Measurements from ENCODE around the gene MXRA8. TPM values are rescaled to one million over a fixed set of nuclear protein-coding genes. Genes with fewer than 3 reads are reported as not detected.

MXRA8 gene
- total RNA-seq, 1 experiment from 2014 or later, result 9.6 TPM

DNA sequence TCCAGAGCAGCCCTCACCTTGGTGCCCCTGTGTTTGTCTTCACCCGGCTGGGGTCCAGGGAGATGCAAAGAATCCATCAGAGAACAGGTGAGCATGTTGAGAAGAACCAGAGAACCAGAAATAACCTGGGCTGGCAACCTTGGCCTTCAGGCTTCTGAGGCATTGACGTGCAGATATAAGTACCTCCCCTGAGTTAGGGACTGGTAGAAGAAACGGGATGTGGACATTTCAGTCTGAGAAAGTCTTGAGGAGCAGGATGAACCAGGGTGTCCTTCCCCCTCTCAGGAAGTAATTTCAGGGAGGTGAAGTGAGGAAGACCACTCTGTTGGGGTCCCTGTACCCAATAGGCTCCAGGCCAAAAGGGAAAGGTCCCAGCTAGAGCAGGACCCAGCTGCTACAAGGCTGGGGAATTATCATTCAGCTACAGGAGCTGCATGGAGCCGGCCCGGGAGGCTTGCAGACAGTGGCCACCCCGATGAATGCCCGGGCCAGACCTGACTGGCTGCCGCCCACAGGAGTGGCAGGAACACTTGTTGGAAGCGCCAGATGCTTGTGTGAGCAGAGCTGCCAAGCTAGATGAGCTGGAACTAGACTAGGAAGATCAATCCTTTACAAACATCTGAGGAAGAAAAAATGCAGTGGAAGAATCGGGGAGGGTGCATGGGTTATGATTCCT is 18.3 kb upstream of the MXRA8 start:
- H3K4me1 Mint-ChIP-seq, result peaks cover 5 to 10% of the 10 kb centered on the region in 2 experiments
- Histone ChIP-seq H3K23ac (ENCODE audit: insufficient read length, low read depth, low read length) (no peak overlapping the region), H2BK12ac (ENCODE audit: insufficient read length, low read depth, low read length) (no peak overlapping the region), H3K56ac (ENCODE audit: insufficient read length, low read depth, low read length) (no peak overlapping the region), H4K5ac (ENCODE audit: insufficient read length, low read depth, low read length) (peak overlapping the region; percentile 40), H3K4me2 (ENCODE audit: insufficient read depth, insufficient read length, low read length) (no peak overlapping the region), H2BK120ac (ENCODE audit: low read depth, low read length, poor library complexity, severe bottlenecking) (no peak overlapping the region), H2BK5ac (ENCODE audit: insufficient read length, low read length) (no peak overlapping the region), H2AFZ (ENCODE audit: low read length) (no peak overlapping the region), H3K79me2 (ENCODE audit: insufficient read depth, low read length) (peaks cover 4% of the 10 kb centered on the region; the same call in 1 of the 2 replicates), H3K27me3 (ENCODE audit: insufficient read depth, low read length) (no peaks in the 10 kb centered on the region), H3K18ac (ENCODE audit: insufficient read length, low read depth, low read length) (no peak overlapping the region), H2AK5ac (ENCODE audit: insufficient read length, low read length) (no peak overlapping the region), H3K27ac (ENCODE audit: insufficient read length, low read depth, low read length) (no peak overlapping the region), H3K4me1 (ENCODE audit: insufficient read depth, low read length) (no peaks in the 10 kb centered on the region; the same call in 1 of the 2 replicates), H2BK15ac (ENCODE audit: low read depth, low read length) (no peak overlapping the region), H4K91ac (ENCODE audit: insufficient read length, low read depth, low read length) (no peak overlapping the region), H3K14ac (ENCODE audit: insufficient read depth, low read length) (no peak overlapping the region), H4K20me1 (ENCODE audit: control insufficient read depth, insufficient read depth, insufficient read length) (no peaks in the 10 kb centered on the region), H3T11ph (ENCODE audit: low read length) (no peak overlapping the region), H2BK20ac (ENCODE audit: low read depth, low read length, poor library complexity, severe bottlenecking) (no peak overlapping the region), H4K8ac (replicated peaks; ENCODE audit: insufficient read length, low read depth, low read length) (no peak overlapping the region), H3K79me1 (ENCODE audit: insufficient read depth, low read depth, low read length, poor library complexity, severe bottlenecking) (peaks cover 13% of the 10 kb centered on the region), H3K4ac (ENCODE audit: low read depth, low read length) (no peak overlapping the region), H3K23me2 (ENCODE audit: insufficient read length, low read depth, low read length, poor library complexity, severe bottlenecking) (peaks cover 7% of the 10 kb centered on the region), H3K9ac (ENCODE audit: extremely low read depth, insufficient read length, low read length) (no peak overlapping the region), H3K9me3 (ENCODE audit: control insufficient read depth, low read depth, low read length) (no peaks in the 10 kb centered on the region)
- DNase-seq, result no peak
- TF ChIP-seq, protein P1, sequence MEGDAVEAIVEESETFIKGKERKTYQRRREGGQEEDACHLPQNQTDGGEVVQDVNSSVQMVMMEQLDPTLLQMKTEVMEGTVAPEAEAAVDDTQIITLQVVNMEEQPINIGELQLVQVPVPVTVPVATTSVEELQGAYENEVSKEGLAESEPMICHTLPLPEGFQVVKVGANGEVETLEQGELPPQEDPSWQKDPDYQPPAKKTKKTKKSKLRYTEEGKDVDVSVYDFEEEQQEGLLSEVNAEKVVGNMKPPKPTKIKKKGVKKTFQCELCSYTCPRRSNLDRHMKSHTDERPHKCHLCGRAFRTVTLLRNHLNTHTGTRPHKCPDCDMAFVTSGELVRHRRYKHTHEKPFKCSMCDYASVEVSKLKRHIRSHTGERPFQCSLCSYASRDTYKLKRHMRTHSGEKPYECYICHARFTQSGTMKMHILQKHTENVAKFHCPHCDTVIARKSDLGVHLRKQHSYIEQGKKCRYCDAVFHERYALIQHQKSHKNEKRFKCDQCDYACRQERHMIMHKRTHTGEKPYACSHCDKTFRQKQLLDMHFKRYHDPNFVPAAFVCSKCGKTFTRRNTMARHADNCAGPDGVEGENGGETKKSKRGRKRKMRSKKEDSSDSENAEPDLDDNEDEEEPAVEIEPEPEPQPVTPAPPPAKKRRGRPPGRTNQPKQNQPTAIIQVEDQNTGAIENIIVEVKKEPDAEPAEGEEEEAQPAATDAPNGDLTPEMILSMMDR (conservative IDR thresholded peaks at IDR 0.05), result no peak
- peaks cover 6 to 20% (median 12%) of the 10 kb centered on the region in 3 experiments for H3K36me3 Mint-ChIP-seq (ENCODE audit: insufficient read depth in 1 of 3, low read depth in 3 of 3)
- peak overlapping the region; percentile 83 to 88 for H3K4me3 Mint-ChIP-seq
- peak overlapping the region; percentile 68 to 89 (median 70); a peak in 3 of 7 replicates for H3K27ac Mint-ChIP-seq
- no peaks in the 10 kb centered on the region for H3K9me3 Mint-ChIP-seq
- WGBS (ENCODE audit: extremely low coverage, insufficient read length, low lambda C conversion rate), result no CpG with 5 or more reads among the region's 10 CpGs
- H3K27me3 Mint-ChIP-seq (ENCODE audit: low read depth), result no peaks in the 10 kb centered on the region

Measured in H9 (cell line).